Natural killer cell treated with Interleukin-12 subunit alpha and Interleukin-12 subunit beta and Interleukin-15 and Interleukin-18, amount 100 ng/mL, for 72 hours (primary cell): ENCODE data around the gene ALG1. TPM values are rescaled to one million over a fixed set of nuclear protein-coding genes. Genes with fewer than 3 reads are reported as not detected.
"Not testable (repeated sequence)": the region's sequence is repeated elsewhere in the genome, so short reads cannot be mapped to it uniquely, and the experiment has no call there.

Experiments used
- ATAC-seq, 2 donors: fragments of 150-1000 bp; cut with Tn5 transposase in 1 of 2; sonication (Bioruptor Pico), chemical (Tn5 transposase) in 1 of 2; 2 replicates each; pipeline ENCODE4 v1.10.0; 2021
- DNase-seq: peaks from one replicate; pipeline ENCODE4 v3.0.0; 2022; ENCODE audit warnings: low spot score
- H3K27ac Mint-ChIP-seq, 2 donors: 1 replicate in 1 of 2; 2 replicates in 1 of 2; pipeline ENCODE4 v1.8.0; 2022; ENCODE audit warnings: mixed read lengths in 2 of 2, mild to moderate bottlenecking in 1 of 2, moderate library complexity in 1 of 2
- H3K27me3 Mint-ChIP-seq, 2 donors: 1 replicate in 1 of 2; 2 replicates in 1 of 2; pipeline ENCODE4 v1.8.0; 2022; ENCODE audit warnings: mixed read lengths in 2 of 2
- H3K36me3 Mint-ChIP-seq: one replicate; pipeline ENCODE4 v1.8.0; 2022; ENCODE audit warnings: mixed read lengths
- H3K4me1 Mint-ChIP-seq, 2 donors: 1 replicate in 1 of 2; 2 replicates in 1 of 2; pipeline ENCODE4 v1.8.0; 2022; ENCODE audit warnings: low read depth in 2 of 2, mixed read lengths in 2 of 2, mild to moderate bottlenecking in 1 of 2
- H3K4me3 Mint-ChIP-seq: one replicate; pipeline ENCODE4 v1.8.0; 2022; ENCODE audit warnings: mixed read lengths
- H3K9me3 Mint-ChIP-seq: 2 replicates; pipeline ENCODE4 v1.8.0; 2022; ENCODE audit warnings: mixed read lengths
- total RNA-seq, 2 donors: library from RNA; stranded (reverse); gene quantifications; one replicate each; pipeline ENCODE4 v1.2.3, GENCODE V29; 2022

Gene ALG1
- total RNA-seq, 2 donors from 2014 or later, result 24.3 to 37.3 TPM

GRCh38 chr16:5035909-5036227, 35.8 kb upstream of the ALG1 start:
- Mint-ChIP-seq H3K36me3 (no peaks in the 10 kb centered on the region), H3K4me3 (peak overlapping the region; percentile 38), H3K27ac (no peak overlapping the region), H3K4me1 (peaks cover 11 to 15% of the 10 kb centered on the region in 2 donors), H3K27me3 (peaks cover 0 to 3% of the 10 kb centered on the region in 2 donors), H3K9me3 (no peaks in the 10 kb centered on the region)
- ATAC-seq (no peak), DNase-seq (no peak)

GRCh38 chr16:5036228-5037156, 35.2 kb upstream of the ALG1 start:
- Mint-ChIP-seq H3K4me3 (no peak overlapping the region), H3K27me3 (peaks cover 0 to 3% of the 10 kb centered on the region in 2 donors), H3K27ac (no peak overlapping the region), H3K9me3 (no peaks in the 10 kb centered on the region), H3K4me1 (peaks cover 11 to 15% of the 10 kb centered on the region in 2 donors), H3K36me3 (no peaks in the 10 kb centered on the region)
- ATAC-seq (no peak), DNase-seq (no peak)

GRCh38 chr16:5040451-5040850, 31.2 kb upstream of the ALG1 start:
- Mint-ChIP-seq H3K4me3 (no peak overlapping the region), H3K36me3 (no peaks in the 10 kb centered on the region), H3K27ac (no peak overlapping the region), H3K9me3 (no peaks in the 10 kb centered on the region), H3K4me1 (no peaks in the 10 kb centered on the region), H3K27me3 (peaks cover 0 to 3% of the 10 kb centered on the region in 2 donors)
- DNase-seq, result no peak
- ATAC-seq, result no peak

- no peak for ATAC-seq
- Mint-ChIP-seq H3K4me1 (no peaks in the 10 kb centered on the region), H3K27ac (no peak overlapping the region)
Observed at GRCh38 chr16:5041600-5042133, 30.0 kb upstream of the ALG1 start.

GRCh38 chr16:5042574-5043171, 29.0 kb upstream of the ALG1 start:
- no peak overlapping the region for H3K27ac Mint-ChIP-seq
- no peak overlapping the region for H3K4me3 Mint-ChIP-seq
- H3K36me3 Mint-ChIP-seq, result no peaks in the 10 kb centered on the region
- ATAC-seq, result no peak
- no peak for DNase-seq
- peaks cover 0 to 2% of the 10 kb centered on the region in 2 donors for H3K27me3 Mint-ChIP-seq
- H3K4me1 Mint-ChIP-seq, result no peaks in the 10 kb centered on the region
- no peaks in the 10 kb centered on the region for H3K9me3 Mint-ChIP-seq

More at GRCh38 chr16:5041600-5042133, 30.0 kb upstream of the ALG1 start:
- no peak for DNase-seq
- H3K4me3 Mint-ChIP-seq, result no peak overlapping the region
- H3K36me3 Mint-ChIP-seq, result no peaks in the 10 kb centered on the region
- no peaks in the 10 kb centered on the region for H3K9me3 Mint-ChIP-seq
- H3K27me3 Mint-ChIP-seq, result peaks cover 0 to 4% of the 10 kb centered on the region in 2 donors

DNA sequence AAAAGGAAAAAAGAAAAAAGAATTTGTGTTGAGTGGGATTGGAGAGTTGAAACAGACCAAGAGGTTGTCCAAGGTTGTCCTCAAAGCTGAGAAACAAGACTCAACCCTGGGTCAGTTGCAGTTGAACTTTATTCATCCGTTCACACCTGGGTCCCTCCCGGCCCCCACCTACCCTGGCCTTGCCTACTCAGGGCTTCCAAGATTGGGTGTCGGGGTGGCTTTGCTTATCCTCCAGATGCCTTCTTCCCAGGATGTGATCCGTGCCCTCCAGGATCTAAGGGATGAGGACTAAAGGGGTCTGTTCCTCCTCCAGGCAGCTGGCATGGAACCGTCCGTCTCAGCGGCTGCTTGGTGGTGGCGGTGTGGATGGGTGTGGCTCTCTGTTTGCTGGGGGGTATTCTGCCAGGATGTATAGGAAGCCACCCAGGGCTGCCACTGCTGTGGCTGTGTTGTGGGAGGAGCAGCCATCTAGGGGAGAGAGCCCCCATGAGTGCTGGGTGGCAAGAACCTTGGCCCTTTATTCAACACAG, 27.6 kb upstream of the ALG1 start:
- ATAC-seq, result no peak
- Mint-ChIP-seq H3K36me3 (no peaks in the 10 kb centered on the region), H3K27me3 (peaks cover 2 to 8% of the 10 kb centered on the region in 2 donors), H3K9me3 (no peaks in the 10 kb centered on the region), H3K27ac (no peak overlapping the region), H3K4me1 (no peaks in the 10 kb centered on the region), H3K4me3 (no peak overlapping the region)
- DNase-seq, result no peak

GRCh38 chr16:5044581-5044980, 27.1 kb upstream of the ALG1 start:
- H3K27ac Mint-ChIP-seq, H3K36me3 Mint-ChIP-seq, ATAC-seq, DNase-seq, H3K4me1 Mint-ChIP-seq, H3K9me3 Mint-ChIP-seq, H3K4me3 Mint-ChIP-seq: not testable (repeated sequence)
- H3K27me3 Mint-ChIP-seq, result peaks cover 2 to 11% of the 10 kb centered on the region in 2 donors

GRCh38 chr16:5045499-5046115, 26.0 kb upstream of the ALG1 start:
- Mint-ChIP-seq H3K9me3 (no peaks in the 10 kb centered on the region), H3K4me3 (no peak overlapping the region), H3K4me1 (no peaks in the 10 kb centered on the region), H3K36me3 (no peaks in the 10 kb centered on the region), H3K27me3 (peaks cover 2 to 15% of the 10 kb centered on the region in 2 donors), H3K27ac (no peak overlapping the region)
- DNase-seq (no peak), ATAC-seq (no peak)

GRCh38 chr16:5046914-5047313, 24.7 kb upstream of the ALG1 start:
- DNase-seq, result no peak
- ATAC-seq, result no peak
- Mint-ChIP-seq H3K27ac (no peak overlapping the region), H3K9me3 (no peaks in the 10 kb centered on the region), H3K4me3 (no peak overlapping the region), H3K36me3 (no peaks in the 10 kb centered on the region), H3K4me1 (no peaks in the 10 kb centered on the region), H3K27me3 (peaks cover 2 to 15% of the 10 kb centered on the region in 2 donors)

DNA sequence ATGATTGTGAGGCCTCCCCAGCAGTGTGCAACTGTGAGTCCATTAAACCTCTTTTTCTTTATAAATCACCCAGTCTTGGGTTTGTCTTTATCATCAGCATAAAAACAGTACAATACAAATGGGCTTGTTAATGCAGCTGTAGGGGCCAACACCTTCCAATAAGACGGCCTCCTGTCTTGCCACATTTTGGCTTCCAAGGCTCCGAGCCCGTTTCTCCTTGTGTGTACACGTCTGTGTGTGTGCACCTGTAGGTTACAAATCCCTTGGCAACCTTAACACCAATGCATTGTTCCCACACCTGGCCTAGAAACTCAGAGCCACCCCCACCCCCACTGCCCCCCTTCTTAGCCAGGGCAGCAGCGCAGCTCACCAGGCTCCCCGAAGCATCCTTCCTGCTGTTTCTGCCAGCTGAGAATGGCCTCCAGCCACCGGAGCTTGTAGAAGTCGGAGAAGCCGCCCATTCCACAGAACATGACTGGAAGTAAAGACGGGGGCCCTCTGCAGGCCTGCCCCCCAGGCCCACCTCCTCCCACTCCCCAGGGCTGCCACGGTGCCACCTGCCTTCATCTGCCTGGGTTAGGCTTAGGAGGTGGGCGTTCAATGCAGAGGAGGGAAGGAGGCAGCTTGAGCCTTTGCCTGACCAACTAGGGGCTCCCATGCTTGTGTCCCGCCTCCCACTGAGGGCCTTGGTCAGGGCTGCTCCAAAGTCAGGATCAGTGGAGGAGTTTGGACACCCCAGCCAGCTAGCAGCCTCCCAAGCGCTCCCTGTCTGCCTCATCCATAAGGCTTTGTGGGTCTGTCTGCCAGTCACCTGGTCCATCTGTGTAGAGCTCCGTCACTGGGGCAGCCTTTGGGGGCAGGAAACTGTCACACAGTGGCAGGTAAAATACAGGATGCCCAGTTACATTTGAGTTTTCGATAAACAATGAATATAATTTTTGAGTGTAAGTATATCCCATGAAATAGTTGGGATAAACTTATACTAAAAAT, 16.5 kb upstream of the ALG1 start:
- no peak overlapping the region for H3K4me3 Mint-ChIP-seq
- H3K27ac Mint-ChIP-seq, result no peak overlapping the region
- H3K27me3 Mint-ChIP-seq, result peaks cover 0 to 5% of the 10 kb centered on the region in 2 donors
- H3K4me1 Mint-ChIP-seq, result no peaks in the 10 kb centered on the region
- no peaks in the 10 kb centered on the region for H3K36me3 Mint-ChIP-seq
- no peak for ATAC-seq
- DNase-seq, result no peak
- no peaks in the 10 kb centered on the region for H3K9me3 Mint-ChIP-seq

DNA sequence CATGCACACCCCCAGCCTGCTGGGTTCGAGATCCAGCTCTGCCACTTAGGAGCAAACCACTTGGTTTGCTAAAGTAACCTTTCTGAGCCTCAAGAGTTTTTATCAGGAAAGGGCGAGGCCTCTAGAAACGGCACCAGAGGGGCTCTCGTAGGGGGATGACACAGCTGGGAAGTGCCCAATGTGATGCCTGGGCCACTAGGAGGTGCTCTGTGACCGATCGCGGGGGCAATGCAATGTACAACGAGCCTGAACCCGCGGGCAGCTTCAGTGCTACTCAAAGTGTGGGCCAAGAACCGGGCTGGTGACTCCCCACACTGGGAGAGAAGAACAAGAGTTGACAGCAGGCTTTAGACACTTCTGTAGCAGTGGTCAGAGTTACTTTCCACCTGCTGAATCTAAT, 15.3 kb upstream of the ALG1 start:
- DNase-seq (no peak), ATAC-seq (peak; percentile 65 to 74)
- H3K27ac Mint-ChIP-seq, result no peak overlapping the region
- no peaks in the 10 kb centered on the region for H3K9me3 Mint-ChIP-seq
- H3K4me3 Mint-ChIP-seq, result no peak overlapping the region
- peaks cover 0 to 5% of the 10 kb centered on the region in 2 donors for H3K27me3 Mint-ChIP-seq
- H3K36me3 Mint-ChIP-seq, result no peaks in the 10 kb centered on the region
- no peaks in the 10 kb centered on the region for H3K4me1 Mint-ChIP-seq

DNA sequence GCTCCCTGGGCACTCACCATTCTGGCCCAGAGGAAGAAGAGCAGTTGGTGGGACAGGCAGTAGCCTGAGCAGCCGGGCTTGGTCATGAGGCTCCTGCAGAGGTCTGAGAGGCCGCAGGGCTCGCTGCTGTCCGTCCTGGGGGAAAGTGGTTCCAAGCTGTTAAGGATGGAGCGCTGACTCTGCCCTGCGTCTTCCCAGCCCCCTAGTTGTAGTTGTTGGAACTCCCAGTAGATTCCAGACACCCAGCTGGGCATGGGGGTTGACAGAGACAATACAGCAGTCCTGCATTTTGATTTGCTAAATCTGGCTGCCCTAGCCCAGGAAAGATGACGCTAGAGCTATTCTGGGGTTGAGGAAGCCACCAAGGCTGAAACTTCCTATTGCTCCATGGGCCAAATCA, 13.2 kb upstream of the ALG1 start:
- Mint-ChIP-seq H3K27me3 (peaks cover 0 to 11% of the 10 kb centered on the region in 2 donors), H3K27ac (no peak overlapping the region), H3K4me1 (no peaks in the 10 kb centered on the region), H3K36me3 (no peaks in the 10 kb centered on the region), H3K9me3 (no peaks in the 10 kb centered on the region), H3K4me3 (no peak overlapping the region)
- ATAC-seq (no peak), DNase-seq (no peak)
